NCI-H510A treated with DMSO at 0.1 percent for 48 hours (cell line): ENCODE measurements around the gene CLEC4E.
A peak's percentile ranks its signal among the peaks of the same experiment; 100 is the strongest.
"Not testable (repeated sequence)": the region's sequence is repeated elsewhere in the genome, so short reads cannot be mapped to it uniquely, and the experiment has no call there.

ENCODE experiments used
- DNase-seq: peaks from one replicate; lab custom pipeline; 2025; lab: John Stamatoyannopoulos, UW

The CLEC4E gene, protein sequence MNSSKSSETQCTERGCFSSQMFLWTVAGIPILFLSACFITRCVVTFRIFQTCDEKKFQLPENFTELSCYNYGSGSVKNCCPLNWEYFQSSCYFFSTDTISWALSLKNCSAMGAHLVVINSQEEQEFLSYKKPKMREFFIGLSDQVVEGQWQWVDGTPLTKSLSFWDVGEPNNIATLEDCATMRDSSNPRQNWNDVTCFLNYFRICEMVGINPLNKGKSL

DNA sequence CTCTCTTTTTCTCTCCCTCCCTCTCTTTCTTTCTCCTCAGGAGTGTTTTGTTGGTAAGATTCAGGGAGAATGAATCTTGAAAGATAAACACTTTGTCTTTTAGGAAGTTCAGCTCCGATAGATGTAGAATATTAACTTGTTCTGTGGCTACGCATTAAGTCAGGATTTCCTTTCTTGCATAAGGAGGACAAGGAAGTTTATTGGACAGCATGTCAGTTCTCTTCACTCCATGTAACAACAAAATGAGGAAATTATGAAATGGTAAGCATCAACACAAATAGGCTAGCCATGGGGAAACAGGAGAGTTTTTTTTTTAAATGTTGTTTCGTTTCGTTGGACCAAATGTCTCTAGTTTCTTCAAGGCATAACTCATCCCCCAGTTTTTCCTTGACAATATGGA lies at the start of gene CLEC4E:
Gene CLEC4E (minus strand): TSS at position 75 of the 400 bp plus-strand sequence. CDS start 108 bp downstream, outside the sequence.
- not testable (repeated sequence) for DNase-seq

DNA sequence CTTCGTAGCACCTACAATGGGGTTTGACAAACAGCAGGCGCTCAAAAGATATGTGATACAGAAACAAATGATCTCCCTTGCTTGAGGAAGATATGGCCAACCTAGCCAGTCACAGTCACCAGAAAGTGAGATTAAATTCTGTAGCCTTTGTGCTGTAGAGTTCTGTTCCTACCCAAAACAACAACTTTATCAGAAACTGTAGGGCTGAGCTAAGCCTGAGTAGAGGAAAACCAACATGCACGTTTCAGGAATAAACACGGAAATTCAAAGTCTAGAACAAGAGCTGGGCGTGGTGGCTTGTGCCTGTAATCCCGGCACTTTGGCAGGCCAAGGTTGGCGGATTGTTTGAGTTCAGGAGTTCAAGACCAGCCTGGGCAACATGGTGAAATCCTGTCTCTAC lies 49.0 kb upstream of the CLEC4E start:
- DNase-seq, result no peak

DNA sequence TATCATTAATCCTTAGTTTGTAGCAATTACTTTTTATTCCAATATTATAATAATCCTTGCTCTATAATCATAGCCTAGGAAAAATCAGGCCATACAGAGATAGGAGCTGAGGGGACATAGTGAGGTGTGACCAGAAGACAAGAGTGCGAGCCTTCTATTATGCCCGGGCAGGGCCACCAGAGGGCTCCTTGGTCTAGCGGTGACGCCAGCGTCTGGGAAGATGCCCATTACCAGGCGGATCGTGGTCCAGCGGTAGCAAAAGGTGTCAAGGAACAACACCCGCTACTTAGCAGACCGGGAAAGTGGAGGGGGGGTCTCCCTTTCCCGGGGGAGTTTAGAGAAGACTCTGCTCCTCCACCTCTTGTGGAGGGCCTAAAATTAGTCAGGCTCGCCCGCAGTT lies 43.8 kb upstream of the CLEC4E start:
- DNase-seq, result not testable (repeated sequence)

DNA sequence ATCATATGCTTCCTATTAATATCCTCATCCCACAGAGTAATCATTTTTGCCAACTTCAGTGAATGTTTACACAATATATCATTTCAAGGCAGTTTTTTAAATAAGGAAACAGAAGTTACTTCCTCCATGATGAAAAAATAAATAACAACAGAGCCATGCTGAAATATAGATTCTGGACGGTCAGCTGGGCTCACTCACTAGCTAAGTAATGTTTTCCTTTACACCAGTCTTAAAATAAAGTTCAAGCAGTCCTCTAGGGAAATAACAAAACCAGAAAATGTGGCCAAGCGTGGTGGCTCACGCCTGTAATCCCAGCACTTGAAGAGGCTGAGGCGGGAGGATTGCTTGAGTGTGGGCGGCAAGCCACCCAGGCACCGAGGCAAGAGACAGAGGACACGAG lies 43.3 kb upstream of the CLEC4E start:
- DNase-seq, result no peak

DNA sequence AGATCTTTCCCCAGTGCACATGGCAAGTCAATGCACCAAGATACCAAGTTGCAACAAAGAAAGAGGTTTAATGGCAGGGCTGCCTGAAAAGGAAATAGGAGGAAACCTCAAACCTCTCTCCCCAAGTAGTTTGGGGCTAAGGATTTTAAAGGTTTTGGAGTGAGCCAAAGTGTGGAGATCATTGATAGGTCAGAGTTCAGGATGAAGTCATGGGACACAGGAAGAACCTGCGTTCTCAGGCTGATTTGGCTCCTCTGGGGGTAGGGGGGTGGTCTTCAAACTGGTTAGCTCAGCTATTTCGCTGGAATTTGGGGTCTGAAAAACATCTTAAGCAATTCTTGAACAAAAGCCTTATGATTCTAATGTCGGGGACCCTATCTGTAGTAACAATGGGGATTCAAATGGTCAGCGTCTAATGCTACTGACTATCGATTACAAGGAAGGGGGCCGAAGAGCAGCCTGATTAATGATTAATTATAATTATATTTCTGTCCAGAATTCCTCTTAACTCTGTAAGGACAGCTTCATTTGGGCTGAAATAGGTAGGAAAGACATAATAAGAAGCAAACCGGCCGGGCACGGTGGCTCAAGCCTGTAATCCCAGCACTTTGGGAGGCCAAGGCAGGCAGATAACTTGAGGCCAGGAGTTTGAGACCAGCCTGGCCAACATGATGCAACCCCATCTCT lies 40.5 kb upstream of the CLEC4E start:
- DNase-seq, result no peak

DNA sequence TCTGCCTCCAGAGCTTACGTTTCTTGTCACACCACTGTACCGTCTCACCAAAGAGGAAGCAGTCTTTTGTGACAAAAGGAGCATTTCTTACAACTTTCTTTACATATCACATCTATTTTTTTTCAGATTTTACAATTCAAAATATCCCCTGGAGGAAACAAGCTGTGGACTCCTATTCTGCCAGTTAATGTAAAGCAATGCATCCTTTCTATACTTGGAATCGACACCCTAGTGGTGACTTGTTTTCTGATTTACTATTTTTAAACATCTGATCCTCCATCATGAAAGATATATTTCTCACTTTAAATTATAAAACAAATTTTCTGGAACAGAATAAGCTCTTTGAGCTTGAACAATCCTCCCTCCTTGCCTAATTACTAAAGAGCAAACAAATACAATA lies 37.2 kb upstream of the CLEC4E start:
- no peak for DNase-seq

DNA sequence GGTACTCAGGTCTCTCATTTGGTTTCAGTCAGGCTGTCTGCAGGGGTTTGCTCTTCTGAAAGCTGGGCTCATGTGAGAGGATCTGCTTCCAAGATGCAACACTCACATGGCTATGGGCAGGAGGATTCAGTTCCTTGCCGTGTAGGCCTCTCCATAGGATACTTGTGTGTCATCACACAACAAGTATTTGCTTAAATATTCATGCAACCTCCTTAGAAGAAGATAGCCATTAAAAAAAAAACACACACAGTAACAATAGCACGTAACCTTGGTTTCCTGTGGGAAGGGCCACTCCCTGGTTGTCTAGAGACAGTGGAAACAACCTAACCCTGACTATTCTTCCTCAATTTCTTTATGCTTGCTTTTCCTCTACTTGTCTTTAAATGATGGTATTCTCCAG lies 31.8 kb upstream of the CLEC4E start:
- no peak for DNase-seq

DNA sequence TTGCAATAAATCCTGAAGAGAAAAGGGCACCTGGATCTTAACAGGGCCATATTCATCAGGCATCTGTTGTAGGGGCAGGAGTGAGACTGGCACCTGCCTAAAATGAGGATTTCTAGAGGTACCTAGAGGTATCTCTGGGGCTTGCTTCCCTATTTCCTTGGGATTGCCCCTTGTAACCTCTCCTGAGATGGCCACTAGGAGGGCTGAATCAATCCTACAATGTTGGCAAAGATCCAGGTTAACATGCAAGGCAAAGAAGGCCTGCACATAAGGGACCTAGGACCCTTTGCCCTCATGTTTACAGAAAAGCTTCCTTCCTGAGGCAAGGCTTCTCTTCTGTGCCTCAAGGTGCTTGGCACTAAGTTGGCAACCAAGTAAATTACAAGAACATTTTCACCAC lies 25.8 kb upstream of the CLEC4E start:
- no peak for DNase-seq

DNA sequence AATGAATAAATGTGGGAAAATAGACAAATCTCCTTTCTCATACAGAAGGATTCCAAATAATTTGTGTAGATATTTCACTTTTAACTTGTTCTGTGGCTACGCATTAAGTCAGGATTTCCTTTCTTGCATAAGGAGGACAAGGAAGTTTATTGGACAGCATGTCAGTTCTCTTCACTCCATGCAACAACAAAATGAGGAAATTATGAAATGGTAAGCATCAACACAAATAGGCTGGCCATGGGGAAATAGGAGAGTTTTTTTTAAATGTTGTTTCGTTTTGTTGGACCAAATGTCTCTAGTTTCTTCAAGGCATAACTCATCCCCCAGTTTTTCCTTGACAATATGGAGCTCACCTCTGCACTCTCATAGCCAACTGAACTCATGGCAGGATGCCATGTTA lies 25.3 kb upstream of the CLEC4E start:
- DNase-seq, result not testable (repeated sequence)

DNA sequence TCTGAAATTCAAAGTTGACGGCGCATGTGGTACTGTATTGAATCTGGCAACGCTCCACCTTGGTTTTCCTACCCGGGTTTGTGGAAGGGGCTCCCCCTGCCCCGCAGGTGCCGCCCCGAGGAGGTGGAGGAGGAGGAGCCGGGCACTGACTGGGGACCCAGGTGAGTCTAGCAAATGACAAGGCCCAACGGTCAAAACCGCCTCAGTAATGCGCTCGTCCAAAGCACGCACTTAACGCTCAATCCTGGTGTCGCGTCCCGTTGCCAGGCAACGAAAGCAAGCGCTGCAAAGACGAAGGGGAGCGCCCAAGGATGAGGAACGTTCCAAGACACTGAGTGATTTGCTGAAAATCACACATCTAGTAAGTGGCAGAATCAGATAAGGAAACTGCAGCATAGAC lies 24.0 kb upstream of the CLEC4E start:
- DNase-seq, result no peak

DNA sequence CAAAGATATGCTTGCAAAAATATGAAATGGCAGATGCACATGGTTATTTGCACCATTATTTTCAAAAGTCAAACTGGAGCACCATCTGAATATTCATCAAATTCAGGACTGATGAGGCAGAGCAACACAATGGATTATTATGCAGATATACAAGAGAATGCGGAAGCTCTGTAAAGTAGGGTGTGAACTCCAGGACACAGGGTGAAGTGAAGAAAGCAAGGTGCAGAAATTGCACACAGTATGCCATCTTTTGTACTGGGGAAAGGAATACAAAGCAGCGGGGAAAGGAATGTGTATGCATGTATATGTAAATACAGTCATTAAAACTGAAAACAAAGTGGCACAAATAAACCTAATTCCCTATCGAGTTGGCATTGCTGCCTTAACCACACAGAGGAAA lies 22.7 kb upstream of the CLEC4E start:
- DNase-seq, result no peak

DNA sequence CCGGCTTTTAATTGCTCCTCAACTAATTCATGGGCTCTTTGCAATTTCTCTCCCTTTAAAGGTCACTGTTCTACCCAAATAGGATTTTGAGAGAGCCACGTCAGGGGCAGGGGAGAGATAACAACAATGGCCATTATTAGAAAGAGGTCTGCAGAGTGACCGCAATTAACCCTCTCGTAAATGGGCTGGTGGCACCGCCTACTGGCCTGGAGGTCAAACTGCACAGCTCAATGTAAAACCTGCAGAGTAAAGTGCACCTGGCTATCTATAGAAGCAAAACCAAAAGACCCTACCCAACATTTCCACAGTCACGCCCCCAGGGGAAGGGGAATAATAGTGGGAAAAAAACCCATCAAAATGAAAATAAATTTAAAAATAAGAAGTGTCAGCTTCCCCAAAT lies 21.6 kb upstream of the CLEC4E start:
- DNase-seq, result no peak

DNA sequence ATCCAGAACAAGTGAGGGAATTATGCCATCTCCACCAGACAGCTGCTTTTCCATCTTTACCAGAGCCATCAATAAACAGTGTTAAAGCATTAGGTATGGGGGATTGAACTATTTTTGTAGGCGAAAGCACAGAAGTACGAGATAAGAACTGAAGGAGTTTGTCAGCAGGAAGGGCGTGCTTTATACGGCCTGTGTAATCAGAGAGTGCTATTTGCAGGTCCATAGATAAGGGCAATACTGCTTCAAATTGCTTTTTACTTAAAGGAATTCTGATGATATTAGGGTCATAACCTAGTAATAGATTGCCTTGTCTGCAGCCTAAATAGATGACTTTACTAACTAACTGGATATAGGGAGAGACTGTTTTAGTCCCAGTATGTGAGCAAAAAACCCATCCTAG lies 20.3 kb upstream of the CLEC4E start:
- no peak for DNase-seq

DNA sequence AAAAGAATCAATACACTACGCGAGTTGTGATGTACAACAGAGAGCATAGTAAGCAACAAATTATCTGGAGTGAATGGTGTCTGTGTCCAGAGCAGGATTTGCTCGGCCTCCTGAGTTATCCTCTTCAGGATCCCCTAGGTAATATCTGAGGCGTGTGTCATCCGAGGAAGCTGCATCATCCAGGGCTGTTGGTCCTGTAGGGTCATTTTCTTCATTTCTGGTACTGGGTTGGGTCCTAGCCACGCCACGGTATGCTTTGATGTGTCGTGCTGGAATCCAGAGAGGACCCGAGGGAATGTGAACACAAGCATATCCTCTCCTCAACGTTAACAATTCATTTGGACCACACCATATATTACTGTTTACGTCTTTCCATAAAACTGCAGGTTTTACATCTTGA lies 19.0 kb upstream of the CLEC4E start:
- no peak for DNase-seq

DNA sequence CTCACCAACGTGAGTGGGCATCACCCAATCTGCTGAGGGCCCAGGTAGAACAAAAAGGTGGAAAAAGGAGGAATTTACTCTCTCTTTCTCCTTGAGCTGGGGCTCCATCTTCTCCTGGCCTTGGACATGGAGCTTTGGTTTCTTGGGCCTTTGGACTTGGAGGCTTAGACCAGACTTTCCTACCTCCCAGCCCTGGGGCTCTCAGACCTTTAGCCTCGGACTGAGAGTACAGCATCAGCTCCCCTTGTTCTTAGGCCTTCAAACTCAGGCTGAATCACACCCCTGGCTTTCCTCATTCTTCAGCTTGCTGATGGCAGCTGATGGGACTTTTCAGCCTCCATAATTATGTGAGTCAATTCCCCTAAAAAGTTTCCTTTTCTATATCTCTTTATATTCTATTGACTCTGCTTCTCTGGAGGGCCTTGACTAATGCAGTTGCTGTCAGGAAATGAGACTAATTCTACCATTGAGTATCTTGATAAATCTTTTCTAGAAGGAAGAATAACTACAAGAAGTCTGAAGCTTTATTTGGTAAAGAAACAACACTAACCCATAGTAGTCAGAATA lies 15.9 kb upstream of the CLEC4E start:
- no peak for DNase-seq

DNA sequence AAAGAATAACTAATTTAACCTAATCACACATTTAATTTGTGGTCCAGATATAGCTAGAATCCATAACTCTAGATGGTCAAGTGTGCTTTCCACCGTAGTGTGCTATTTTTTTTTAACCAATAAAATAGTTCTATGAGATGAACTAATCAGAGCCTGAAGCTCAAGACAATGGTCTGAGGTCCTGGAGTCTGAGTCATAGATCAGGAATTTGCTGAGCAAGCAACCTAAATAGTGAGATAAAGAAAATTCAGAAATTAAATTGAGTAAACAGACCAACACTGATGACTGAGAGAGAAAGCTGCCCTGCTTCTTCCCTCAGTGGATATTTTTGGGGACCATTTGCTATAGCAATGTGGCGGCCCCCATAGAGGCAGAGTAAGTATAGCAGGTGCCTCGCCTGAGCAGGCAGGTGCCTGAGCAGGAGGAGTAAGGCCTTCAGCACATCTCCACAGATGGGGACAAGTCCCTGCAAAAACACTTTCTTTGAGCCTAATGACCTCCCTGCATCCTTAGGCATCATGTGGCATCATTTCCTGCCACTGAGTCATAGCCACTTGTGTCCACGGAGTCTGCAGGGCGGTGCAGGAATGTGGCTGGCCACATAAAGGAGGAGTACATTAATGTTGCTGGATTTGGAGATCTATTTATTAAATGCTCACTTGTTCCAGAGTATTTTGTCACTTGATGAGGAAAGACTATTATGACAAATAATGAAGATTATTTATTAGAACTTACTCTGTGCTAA lies 13.9 kb upstream of the CLEC4E start:
- no peak for DNase-seq

DNA sequence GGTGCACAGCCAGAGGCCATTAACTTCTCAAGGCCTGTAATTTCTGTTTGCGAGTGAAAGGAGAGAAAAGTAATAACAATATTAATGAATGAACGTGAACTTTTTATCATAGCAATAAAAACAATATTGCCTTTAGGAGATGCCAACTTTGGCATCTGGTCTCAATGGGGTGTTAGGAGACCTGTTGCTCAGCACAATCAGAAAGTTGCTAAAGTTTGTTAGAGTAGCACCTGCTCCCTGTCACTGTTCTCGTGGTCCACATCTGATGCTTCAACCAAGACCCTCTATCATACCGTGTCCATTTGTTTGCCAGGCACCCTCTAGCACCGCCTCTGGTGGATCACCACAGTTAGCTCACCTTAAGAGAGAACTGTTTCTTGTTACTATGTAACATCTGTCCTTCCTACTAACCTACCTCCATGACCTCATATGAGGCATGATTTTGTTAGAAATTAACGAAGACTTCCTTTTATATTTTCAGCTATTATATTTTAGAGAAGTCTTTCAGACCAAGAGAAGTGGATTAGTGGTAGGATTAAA lies 12.5 kb upstream of the CLEC4E start:
- no peak for DNase-seq

DNA sequence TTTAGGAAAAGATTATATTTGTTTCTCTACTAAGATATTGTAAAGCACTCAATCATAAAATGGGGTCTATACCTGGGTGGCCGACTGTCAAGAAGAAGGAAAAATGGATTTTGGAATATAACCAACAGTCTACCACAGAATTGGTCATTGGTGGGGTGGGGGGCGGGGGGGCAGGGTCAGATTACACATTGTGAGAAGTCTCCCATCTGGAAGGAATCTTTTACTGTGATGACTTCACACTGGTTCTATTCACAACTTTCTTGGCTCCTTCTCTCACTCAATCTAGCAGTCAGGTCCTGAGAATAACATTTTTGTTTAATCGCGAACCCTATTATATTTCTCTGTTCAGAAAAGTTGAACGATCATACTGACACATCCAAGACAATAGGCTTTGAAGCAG lies 8.7 kb upstream of the CLEC4E start:
- DNase-seq, result no peak

DNA sequence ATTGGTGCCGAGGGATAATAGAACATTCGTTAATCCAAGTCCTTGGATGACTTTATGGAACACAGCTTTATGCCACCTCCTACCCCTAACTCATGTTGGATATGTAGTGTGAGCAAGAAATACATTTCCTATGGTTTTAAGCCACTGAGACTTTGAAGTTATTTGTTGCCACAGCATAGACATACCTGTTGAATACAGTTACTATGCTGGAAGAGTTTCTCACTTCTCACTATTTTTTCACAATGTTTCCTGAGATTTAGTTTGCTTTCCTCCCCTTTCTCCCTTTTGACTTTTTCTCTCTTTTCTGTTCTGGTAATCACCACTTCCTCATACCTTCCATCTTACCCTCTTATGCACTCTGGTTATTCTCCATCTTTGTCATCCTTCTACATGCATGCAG lies 7.5 kb upstream of the CLEC4E start:
- DNase-seq, result no peak

DNA sequence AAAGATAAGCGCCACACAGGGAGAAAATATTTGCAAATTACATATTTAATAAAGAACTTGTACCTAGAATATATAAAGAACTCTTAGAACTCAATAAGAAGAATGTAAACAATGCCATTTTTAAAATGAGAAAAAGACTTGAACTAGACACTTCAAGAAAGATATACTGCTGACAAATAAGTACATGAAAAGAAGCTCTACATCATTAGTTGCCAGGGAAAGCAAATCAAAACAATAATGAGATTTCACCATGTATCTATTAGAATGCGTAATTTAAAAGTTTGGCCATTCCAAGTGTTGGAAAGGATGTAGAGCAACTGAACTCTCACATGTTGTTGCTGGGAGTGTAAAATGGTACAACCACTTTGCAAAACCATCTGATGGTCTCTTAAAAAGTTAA lies 6.9 kb upstream of the CLEC4E start:
- no peak for DNase-seq

DNA sequence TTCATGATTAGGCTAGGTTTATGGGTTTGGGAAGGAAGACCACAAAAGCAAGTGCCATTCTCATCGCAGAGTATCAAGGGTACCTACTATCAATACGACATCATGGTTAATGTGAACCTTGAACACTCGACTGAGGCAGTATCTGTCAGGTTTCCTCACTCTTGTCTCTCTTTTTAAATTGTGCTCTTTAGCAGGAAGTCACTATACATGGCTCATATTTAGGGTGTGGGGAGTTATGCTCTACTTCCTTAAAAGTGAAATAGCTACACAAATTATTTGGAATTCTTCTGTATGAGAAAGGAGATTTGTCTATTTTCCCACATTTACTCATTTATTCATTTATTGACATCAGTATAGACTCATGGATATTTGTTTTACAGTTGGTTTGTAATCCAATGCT lies 5.9 kb upstream of the CLEC4E start:
- DNase-seq, result no peak

DNA sequence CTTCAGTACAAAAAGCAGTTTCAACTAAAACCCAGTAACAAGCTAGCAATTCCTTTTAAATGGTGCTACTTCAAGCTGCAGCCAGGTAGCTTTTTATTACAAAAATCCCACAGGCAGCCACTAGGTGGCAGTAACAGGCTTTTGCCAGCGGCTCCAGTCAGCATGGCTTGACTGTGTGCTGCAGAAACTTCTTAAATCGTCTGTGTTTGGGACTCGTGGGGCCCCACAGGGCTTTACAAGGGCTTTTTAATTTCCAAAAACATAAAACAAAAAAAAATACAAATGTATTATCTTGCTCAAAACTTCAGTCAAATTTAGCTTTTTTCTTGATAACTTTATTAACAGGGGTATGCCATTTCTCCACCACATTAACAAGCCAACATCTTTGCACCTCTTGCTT lies 3.6 kb upstream of the CLEC4E start:
- peak; percentile 44 for DNase-seq

DNA sequence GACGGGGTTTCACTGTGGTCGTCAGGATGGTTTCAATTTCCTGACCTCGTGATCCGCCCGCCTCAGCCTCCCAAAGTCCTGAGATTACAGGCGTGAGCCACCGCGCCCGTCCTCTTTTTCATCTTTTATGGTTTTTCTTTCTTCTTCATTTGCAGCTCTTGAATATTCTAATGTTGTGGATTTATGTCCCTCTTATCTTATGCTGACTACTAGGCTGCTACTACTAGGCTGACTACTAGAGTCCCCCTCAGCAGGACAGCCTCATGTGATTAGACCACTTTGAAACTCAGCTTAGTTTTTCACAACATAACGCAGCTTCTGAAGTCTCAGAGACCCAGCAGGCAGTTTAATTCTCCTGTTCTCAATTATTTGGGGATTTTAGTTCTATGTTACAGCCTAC lies 857 bp upstream of the CLEC4E start:
- no peak for DNase-seq
